GF-D8 (cell line): ENCODE results near the gene PLGLB1.
"Not testable (repeated sequence)": the region's sequence is repeated elsewhere in the genome, so short reads cannot be mapped to it uniquely, and the experiment has no call there.

ENCODE experiments used
- DNase-seq: peaks from one replicate; lab custom pipeline; 2025; lab: John Stamatoyannopoulos, UW

Gene PLGLB1

GRCh38 chr2:87021744-87022143 lies at the start of gene PLGLB1:
Gene PLGLB1, minus strand, starts transcription at chr2:87021844. Its CDS starts 61 bp downstream, at chr2:87021783.
- not testable (repeated sequence) for DNase-seq

- DNase-seq = not testable (repeated sequence)
Measured at GRCh38 chr2:87064305-87064704, 42.7 kb upstream of the PLGLB1 start.

GRCh38 chr2:87063431-87063830 lies 41.8 kb upstream of the PLGLB1 start:
- not testable (repeated sequence) for DNase-seq

- DNase-seq = not testable (repeated sequence)
Measured at GRCh38 chr2:87061519-87061918, 39.9 kb upstream of the PLGLB1 start.

- not testable (repeated sequence) for DNase-seq
Measured at GRCh38 chr2:87057606-87058005, 36.0 kb upstream of the PLGLB1 start.

GRCh38 chr2:87056843-87057242 lies 35.2 kb upstream of the PLGLB1 start:
- DNase-seq = not testable (repeated sequence)

- DNase-seq = not testable (repeated sequence)
Measured at GRCh38 chr2:87056435-87056834, 34.8 kb upstream of the PLGLB1 start.

- not testable (repeated sequence) for DNase-seq
Measured at GRCh38 chr2:87054375-87054774, 32.7 kb upstream of the PLGLB1 start.

- DNase-seq = not testable (repeated sequence)
Measured at GRCh38 chr2:87041321-87041978, 19.8 kb upstream of the PLGLB1 start.

GRCh38 chr2:87028607-87029006 lies 7.0 kb upstream of the PLGLB1 start:
- not testable (repeated sequence) for DNase-seq

GRCh38 chr2:87026816-87027215 lies 5.2 kb upstream of the PLGLB1 start:
- DNase-seq = not testable (repeated sequence)

- not testable (repeated sequence) for DNase-seq
Measured at GRCh38 chr2:87025927-87026326, 4.3 kb upstream of the PLGLB1 start.

- DNase-seq = not testable (repeated sequence)
Measured at GRCh38 chr2:87023988-87024615, 2.5 kb upstream of the PLGLB1 start.

GRCh38 chr2:87021043-87021442 lies 601 bp downstream of the PLGLB1 start:
- not testable (repeated sequence) for DNase-seq

GRCh38 chr2:87019053-87019452 lies 2.6 kb downstream of the PLGLB1 start:
- DNase-seq = not testable (repeated sequence)

GRCh38 chr2:87014489-87015169 lies 7.0 kb downstream of the PLGLB1 start:
- DNase-seq = not testable (repeated sequence)

GRCh38 chr2:87004398-87004797 lies 17.2 kb downstream of the PLGLB1 start:
- DNase-seq = not testable (repeated sequence)
